SK-N-SH (cell line): ENCODE results near the gene GFRA3. TPM values are rescaled to one million over a fixed set of nuclear protein-coding genes. Genes with fewer than 3 reads are reported as not detected.

ENCODE experiments used
- CTCF ChIA-PET: fragments of 300-600, 350-600 bp; formaldehyde crosslinking; extraction: SDS; loops from one replicate; lab custom pipeline; 2021; lab: Yijun Ruan, JAX
- POLR2A ChIA-PET: fragments of 350-600 bp; sonication (Branson Sonifier 250); formaldehyde crosslinking; extraction: SDS; loops from one replicate; lab custom pipeline; 2020; ENCODE audit warnings: antibody characterized with exemption, inconsistent platforms; lab: Yijun Ruan, JAX
- DNase-seq: peaks from one replicate; pipeline ENCODE4 v3.0.0; 2012
- H2AFZ ChIP-seq: fragments of 200-600 bp; sonication (generic); 2 replicates; pipeline ENCODE4 v1.8.1; 2016; ENCODE audit warnings: antibody characterized with exemption, mild to moderate bottlenecking, low read depth
- H3F3A ChIP-seq: fragments of 200-600 bp; sonication (generic); replicated peaks from 2 replicates; pipeline ENCODE3; 2016; ENCODE audit warnings: antibody characterized with exemption, mild to moderate bottlenecking; ENCODE audit not compliant: insufficient read depth
- H3K27ac ChIP-seq, 2 experiments: fragments of 200-500 bp in 1 of 2; fragments of 200-600 bp in 1 of 2; sonication (Bioruptor generic) in 1 of 2; sonication (generic), shearing (Covaris generic) in 1 of 2; 2 replicates each; pipeline versions ENCODE4 v1.5.1 to v1.6.1; 2014 to 2016; ENCODE audit warnings: low read depth in 2 of 2, inconsistent platforms in 1 of 2, low read length in 1 of 2, mild to moderate bottlenecking in 1 of 2, mixed read lengths in 1 of 2
- H3K27me3 ChIP-seq: fragments of 200-600 bp; sonication (generic), shearing (Covaris generic); 2 replicates; pipeline ENCODE4 v1.6.1; 2016; ENCODE audit warnings: mixed run types; ENCODE audit not compliant: insufficient read depth
- H3K36me3 ChIP-seq, 2 experiments: fragments of 200-500 bp in 1 of 2; fragments of 200-600 bp in 1 of 2; sonication (Bioruptor generic) in 1 of 2; sonication (generic) in 1 of 2; replicated peaks in 1 of 2; 2 replicates each; pipeline versions ENCODE3 to v1.5.1; 2014 to 2016; ENCODE audit warnings: low read length in 1 of 2, mild to moderate bottlenecking in 1 of 2; ENCODE audit not compliant: insufficient read depth in 2 of 2, control insufficient read depth in 1 of 2
- H3K4me1 ChIP-seq, 2 experiments: fragments of 200-500 bp in 1 of 2; fragments of 200-600 bp in 1 of 2; sonication (Bioruptor generic) in 1 of 2; sonication (generic), shearing (Covaris generic) in 1 of 2; 2 replicates each; pipeline versions ENCODE4 v1.5.1 to v1.6.1; 2014 to 2016; ENCODE audit warnings: low read depth in 1 of 2, low read length in 1 of 2, mixed run types in 1 of 2; ENCODE audit not compliant: insufficient read depth in 2 of 2, control insufficient read depth in 1 of 2
- H3K4me2 ChIP-seq: fragments of 200-600 bp; sonication (generic), shearing (Covaris generic); 2 replicates; pipeline ENCODE4 v1.6.1; 2017; ENCODE audit warnings: mixed run types
- H3K4me3 ChIP-seq, 2 experiments: fragments of 200-500 bp in 1 of 2; fragments of 200-600 bp in 1 of 2; sonication (Bioruptor generic) in 1 of 2; sonication (generic), shearing (Covaris generic) in 1 of 2; 2 replicates each; pipeline versions ENCODE4 v1.5.1 to v1.8.1; 2014 to 2016; ENCODE audit warnings: low read depth in 2 of 2, inconsistent platforms in 1 of 2, low read length in 1 of 2, mild to moderate bottlenecking in 1 of 2, mixed read lengths in 1 of 2, moderate library complexity in 1 of 2
- H3K79me2 ChIP-seq: fragments of 200-600 bp; sonication (generic); 2 replicates; pipeline ENCODE4 v1.8.1; 2017; ENCODE audit warnings: mild to moderate bottlenecking; ENCODE audit not compliant: insufficient read depth
- H3K9ac ChIP-seq: fragments of 200-600 bp; sonication (generic); 2 replicates; pipeline ENCODE4 v1.6.1; 2017; ENCODE audit warnings: mixed run types
- H3K9me2 ChIP-seq: fragments of 200-600 bp; sonication (generic); 2 replicates; pipeline ENCODE4 v1.6.1; 2017; ENCODE audit warnings: mixed run types
- H3K9me3 ChIP-seq: fragments of 200-600 bp; sonication (generic); 2 replicates; pipeline ENCODE4 v1.6.1; 2017; ENCODE audit warnings: mixed run types, mild to moderate bottlenecking, moderate library complexity
- H4K20me1 ChIP-seq: fragments of 200-600 bp; sonication (generic); 2 replicates; pipeline ENCODE4 v1.6.1; 2017; ENCODE audit warnings: mild to moderate bottlenecking, mixed run types; ENCODE audit not compliant: insufficient read depth
- CTCF ChIP-seq: fragments of 200-600 bp; sonication (generic); IDR thresholded peaks from 2 replicates; pipeline ENCODE4 v1.6.1; 2017; ENCODE audit warnings: antibody characterized with exemption, mild to moderate bottlenecking, moderate library complexity
- EP300 ChIP-seq, 2 experiments: IDR thresholded peaks; 2 replicates each; pipeline versions ENCODE4 v1.4.0 to v1.6.1; 2012; ENCODE audit warnings: borderline replicate concordance in 1 of 2, low read depth in 1 of 2, low read length in 1 of 2
- EZH2phosphoT487 ChIP-seq: fragments of 200-600 bp; sonication (generic); IDR thresholded peaks from 2 replicates; pipeline ENCODE4 v1.6.1; 2017; ENCODE audit warnings: low read depth, mixed run types, mild to moderate bottlenecking, antibody characterized with exemption, moderate library complexity, borderline replicate concordance
- FOXM1 ChIP-seq: IDR thresholded peaks from 2 replicates; pipeline ENCODE4 v1.4.0; 2012; ENCODE audit warnings: low read depth, mild to moderate bottlenecking
- GABPA ChIP-seq: IDR thresholded peaks from 2 replicates; pipeline ENCODE4 v1.4.0; 2012; ENCODE audit warnings: low read depth, mild to moderate bottlenecking
- JUND ChIP-seq: IDR thresholded peaks from 2 replicates; pipeline ENCODE4 v1.4.0; 2012
- MAX ChIP-seq: IDR thresholded peaks from 2 replicates; pipeline ENCODE4 v1.4.0; 2012; ENCODE audit warnings: low read depth
- MEF2A ChIP-seq: IDR thresholded peaks from 2 replicates; pipeline ENCODE4 v1.4.0; 2012; ENCODE audit warnings: low read depth, borderline replicate concordance
- NRF1 ChIP-seq: IDR thresholded peaks from 2 replicates; pipeline ENCODE4 v1.6.1; 2012; ENCODE audit warnings: low read depth, mild to moderate bottlenecking, low read length
- PBX3 ChIP-seq: IDR thresholded peaks from 2 replicates; pipeline ENCODE4; 2012
- POLR2AphosphoS5 ChIP-seq: IDR thresholded peaks from 2 replicates; pipeline ENCODE4 v1.6.1; 2012; ENCODE audit warnings: low read depth, low read length
- REST ChIP-seq: IDR thresholded peaks from 2 replicates; pipeline ENCODE4 v1.6.1; 2012; ENCODE audit warnings: mild to moderate bottlenecking, low read depth, low read length, moderate library complexity
- RFX5 ChIP-seq: IDR thresholded peaks from 2 replicates; pipeline ENCODE4 v1.6.1; 2012; ENCODE audit warnings: mild to moderate bottlenecking, improper control_type of control experiment, low read length
- TCF12 ChIP-seq: IDR thresholded peaks from 2 replicates; pipeline ENCODE4 v1.4.0; 2012
- USF2 ChIP-seq: fragments of 150-350 bp; IDR thresholded peaks from 2 replicates; pipeline ENCODE4 v1.6.1; 2017; ENCODE audit warnings: antibody characterized with exemption, low read length, low read depth, borderline replicate concordance
- WGBS: methylation state at CpG from one replicate; pipeline ENCODE4 v1.1.6; 2017; ENCODE audit warnings: low lambda C conversion rate; 5-methylcytosine and 5-hydroxymethylcytosine counted together
- polyA plus RNA-seq, 3 experiments: library from polyadenylated mRNA; depleted of rRNA; stranded (reverse); fragments of >200 nt; gene quantifications; 2 replicates each; pipeline ENCODE4 v1.2.3, GENCODE V29; 2012

The GFRA3 gene
- polyA plus RNA-seq, 1 of the 3 experiments (the other 2 are of a cell fraction) = 0.15 TPM

- no peak for TF ChIP-seq RFX5
- TF ChIP-seq MEF2A = no peak
- TF ChIP-seq EZH2phosphoT487 = no peak
- no peak for TF ChIP-seq MAX
- no peak for TF ChIP-seq NRF1
- no peak for TF ChIP-seq POLR2AphosphoS5
- no peak for TF ChIP-seq REST
- TF ChIP-seq JUND = no peak
- TF ChIP-seq USF2 = no peak
- peak in 1 of 2 experiments; percentile 73; a peak in 2 of 4 replicates for TF ChIP-seq EP300 (IDR thresholded peaks at IDR 0.05; ENCODE audit: borderline replicate concordance in 1 of 2, low read depth in 1 of 2, low read length in 1 of 2)
- no peak for TF ChIP-seq FOXM1
These were observed 44.2 kb downstream of the GFRA3 start (continued) for GRCh38 chr5:138230261-138230660.

- ChIA-PET CTCF (interaction anchor here (2.0 to 3.6 kb wide), 3 partner anchors 46 to 125 kb away, joined by 5 to 14 read pairs (median 10); partner anchors contain the start of gene GFRA3), POLR2A (no interaction called here)
- Histone ChIP-seq H3K36me3 (no peaks in the 10 kb centered on the region), H3K27me3 (no peaks in the 10 kb centered on the region; the same call in 1 of the 2 replicates), H3K4me2 (no peak overlapping the region), H3K9ac (no peak overlapping the region), H3K79me2 (no peaks in the 10 kb centered on the region), H4K20me1 (no peaks in the 10 kb centered on the region), H3K9me2 (no peaks in the 10 kb centered on the region), H2AFZ (no peak overlapping the region), H3K4me3 (no peak overlapping the region), H3K9me3 (no peaks in the 10 kb centered on the region), H3F3A (peaks cover 12% of the 10 kb centered on the region), H3K27ac (no peak overlapping the region), H3K4me1 (peaks cover 0 to 9% of the 10 kb centered on the region in 2 experiments; a peak in 1 of 4 replicates)
- no peak for DNase-seq
- TF ChIP-seq GABPA (no peak), PBX3 (no peak), TCF12 (no peak), CTCF (no peak)
- 92% methylated on average over 6 of the region's 6 CpGs for WGBS
These were observed 45.0 kb downstream of the GFRA3 start for GRCh38 chr5:138229387-138229786.
